Fibroblast of lung (primary cell): ENCODE results near the gene ACSS1. TPM values are rescaled to one million over a fixed set of nuclear protein-coding genes. Genes with fewer than 3 reads are reported as not detected.

Experiments
- DNase-seq, 2 donors: peaks; one replicate each; pipeline versions ENCODE4 v3.0.0 to v3.0.0-alpha.2; 2010; ENCODE audit warnings: low read depth in 2 of 2
- H2AFZ ChIP-seq: 2 replicates; pipeline ENCODE4 v1.5.1; 2012; ENCODE audit warnings: low read length, control low read depth, inconsistent platforms
- H3K27ac ChIP-seq: 2 replicates; pipeline ENCODE4 v1.5.1; 2011; ENCODE audit warnings: low read length, control low read depth; ENCODE audit not compliant: insufficient read depth
- H3K27me3 ChIP-seq: 2 replicates; pipeline ENCODE4 v1.5.1; 2011; ENCODE audit warnings: mild to moderate bottlenecking, low read length; ENCODE audit not compliant: control insufficient read depth, insufficient read depth
- H3K36me3 ChIP-seq: 2 replicates; pipeline ENCODE4 v1.5.1; 2011; ENCODE audit warnings: low read length; ENCODE audit not compliant: control insufficient read depth, insufficient read depth
- H3K4me1 ChIP-seq: 2 replicates; pipeline ENCODE4 v1.5.1; 2011; ENCODE audit warnings: low read length; ENCODE audit not compliant: control insufficient read depth, insufficient read depth; ENCODE audit errors: extremely low read depth
- H3K4me2 ChIP-seq: 2 replicates; pipeline ENCODE4 v1.5.1; 2011; ENCODE audit warnings: low read length, control low read depth; ENCODE audit not compliant: insufficient read depth; ENCODE audit errors: extremely low read depth
- H3K4me3 ChIP-seq, 4 experiments: fragments of 200-600 bp in 1 of 4; sonication (generic) in 1 of 4; replicated peaks in 1 of 4; 2 replicates each; pipeline ENCODE4 v1.5.1; 2011 to 2016; ENCODE audit warnings: low read length in 4 of 4, low read depth in 3 of 4, mild to moderate bottlenecking in 3 of 4, control low read depth in 2 of 4, inconsistent platforms in 1 of 4, mixed read lengths in 1 of 4; ENCODE audit not compliant: insufficient read depth in 1 of 4; ENCODE audit errors: control extremely low read depth in 1 of 4
- H3K79me2 ChIP-seq: 2 replicates; pipeline ENCODE4 v1.5.1; 2012; ENCODE audit warnings: mild to moderate bottlenecking, low read length, inconsistent platforms; ENCODE audit not compliant: control insufficient read depth, insufficient read depth
- H3K9ac ChIP-seq: 2 replicates; pipeline ENCODE4 v1.5.1; 2011; ENCODE audit warnings: mild to moderate bottlenecking, low read length, control low read depth; ENCODE audit not compliant: insufficient read depth
- H3K9me3 ChIP-seq: 2 replicates; pipeline ENCODE4 v1.5.1; 2012; ENCODE audit warnings: low read depth, low read length; ENCODE audit not compliant: control insufficient read depth, insufficient read depth
- H4K20me1 ChIP-seq: 2 replicates; pipeline ENCODE4 v1.5.1; 2011; ENCODE audit warnings: low read length; ENCODE audit not compliant: control insufficient read depth, insufficient read depth; ENCODE audit errors: extremely low read depth
- EZH2 ChIP-seq: IDR thresholded peaks from 2 replicates; pipeline ENCODE4 v1.5.1; 2012; ENCODE audit warnings: low read length, control low read depth, mild to moderate bottlenecking; ENCODE audit errors: missing control alignments
- polyA plus RNA-seq, 2 donors: library from polyadenylated mRNA; depleted of rRNA in 1 of 2; stranded (reverse) in 1 of 2; unstranded in 1 of 2; fragments of >200 nt; gene quantifications; 2 replicates each; pipeline ENCODE4 v1.2.1, GENCODE V29; 2011 to 2012; ENCODE audit warnings: missing spikeins in 1 of 2
- total RNA-seq: library from RNA; depleted of rRNA; stranded (reverse); fragments of >200 nt; gene quantifications from 2 replicates; pipeline ENCODE4 v1.2.1, GENCODE V29; 2014
- TF ChIP-seq, protein P1 (sequence below), 2 donors: IDR thresholded peaks in 1 of 2; conservative IDR thresholded peaks in 1 of 2; 1 replicate in 1 of 2; 2 replicates in 1 of 2; pipeline ENCODE4 v1.5.1; 2011 to 2012; ENCODE audit warnings: low read length in 2 of 2, control low read depth in 1 of 2, inconsistent platforms in 1 of 2, low read depth in 1 of 2, mild to moderate bottlenecking in 1 of 2

Gene ACSS1
- total and polyA plus RNA-seq, 2 donors (not counting 1 experiment from before 2014, with no cell fraction given), result 1.3 to 3.4 TPM

DNA sequence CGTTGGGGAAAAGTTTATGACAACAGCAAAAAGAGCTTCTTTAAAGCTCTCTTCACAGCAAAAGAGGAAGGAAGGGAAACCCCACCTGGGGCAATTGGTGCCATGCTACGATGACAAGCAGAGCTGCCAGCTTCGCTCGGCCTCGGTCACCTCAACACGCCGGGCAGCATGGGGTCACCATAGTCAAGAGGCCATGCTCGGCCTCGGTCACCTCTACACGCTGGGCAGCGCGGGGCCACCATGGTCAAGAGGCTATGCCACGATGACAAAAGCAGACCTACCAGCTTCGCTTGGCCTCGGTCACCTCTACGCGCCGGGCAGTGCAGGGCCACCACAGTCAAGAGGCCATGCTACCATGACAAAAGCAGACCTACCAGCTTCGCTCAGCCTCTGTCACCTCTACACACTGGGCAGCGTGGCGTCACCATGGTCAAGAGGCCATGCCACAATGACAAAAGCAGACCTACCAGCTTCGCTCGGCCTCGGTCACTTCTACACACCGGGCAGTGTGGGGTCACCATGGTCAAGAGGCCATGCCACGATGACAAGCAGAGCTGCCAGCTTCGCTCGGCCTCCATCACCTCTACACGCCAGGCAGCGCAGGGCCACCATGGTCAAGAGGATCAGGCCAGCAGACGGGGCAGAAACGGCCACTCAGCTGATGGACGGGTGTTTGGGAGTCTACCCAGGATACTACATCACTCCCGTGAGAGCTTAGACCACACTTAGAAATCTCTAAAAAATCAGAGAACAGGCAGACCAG lies 77.5 kb downstream of the ACSS1 start:
- H3K4me2 ChIP-seq, result no peak overlapping the region
- peaks cover 3% of the 10 kb centered on the region for H3K36me3 ChIP-seq
- H3K4me1 ChIP-seq, result no peaks in the 10 kb centered on the region
- no peaks in the 10 kb centered on the region for H3K79me2 ChIP-seq
- no peak overlapping the region for H3K9ac ChIP-seq
- no peak overlapping the region for H3K4me3 ChIP-seq
- no peaks in the 10 kb centered on the region for H4K20me1 ChIP-seq
- DNase-seq, result no peak
- TF ChIP-seq EZH2, result no peak
- TF ChIP-seq, protein P1, sequence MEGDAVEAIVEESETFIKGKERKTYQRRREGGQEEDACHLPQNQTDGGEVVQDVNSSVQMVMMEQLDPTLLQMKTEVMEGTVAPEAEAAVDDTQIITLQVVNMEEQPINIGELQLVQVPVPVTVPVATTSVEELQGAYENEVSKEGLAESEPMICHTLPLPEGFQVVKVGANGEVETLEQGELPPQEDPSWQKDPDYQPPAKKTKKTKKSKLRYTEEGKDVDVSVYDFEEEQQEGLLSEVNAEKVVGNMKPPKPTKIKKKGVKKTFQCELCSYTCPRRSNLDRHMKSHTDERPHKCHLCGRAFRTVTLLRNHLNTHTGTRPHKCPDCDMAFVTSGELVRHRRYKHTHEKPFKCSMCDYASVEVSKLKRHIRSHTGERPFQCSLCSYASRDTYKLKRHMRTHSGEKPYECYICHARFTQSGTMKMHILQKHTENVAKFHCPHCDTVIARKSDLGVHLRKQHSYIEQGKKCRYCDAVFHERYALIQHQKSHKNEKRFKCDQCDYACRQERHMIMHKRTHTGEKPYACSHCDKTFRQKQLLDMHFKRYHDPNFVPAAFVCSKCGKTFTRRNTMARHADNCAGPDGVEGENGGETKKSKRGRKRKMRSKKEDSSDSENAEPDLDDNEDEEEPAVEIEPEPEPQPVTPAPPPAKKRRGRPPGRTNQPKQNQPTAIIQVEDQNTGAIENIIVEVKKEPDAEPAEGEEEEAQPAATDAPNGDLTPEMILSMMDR (conservative IDR thresholded peaks at IDR 0.05 in 1 of 2, IDR thresholded peaks at IDR 0.05 in 1 of 2; ENCODE audit: low read depth in 1 of 2, low read length in 2 of 2), result no peak
- no peak overlapping the region for H2AFZ ChIP-seq
- no peaks in the 10 kb centered on the region for H3K9me3 ChIP-seq
- no peaks in the 10 kb centered on the region for H3K27me3 ChIP-seq
- no peak overlapping the region for H3K27ac ChIP-seq

DNA sequence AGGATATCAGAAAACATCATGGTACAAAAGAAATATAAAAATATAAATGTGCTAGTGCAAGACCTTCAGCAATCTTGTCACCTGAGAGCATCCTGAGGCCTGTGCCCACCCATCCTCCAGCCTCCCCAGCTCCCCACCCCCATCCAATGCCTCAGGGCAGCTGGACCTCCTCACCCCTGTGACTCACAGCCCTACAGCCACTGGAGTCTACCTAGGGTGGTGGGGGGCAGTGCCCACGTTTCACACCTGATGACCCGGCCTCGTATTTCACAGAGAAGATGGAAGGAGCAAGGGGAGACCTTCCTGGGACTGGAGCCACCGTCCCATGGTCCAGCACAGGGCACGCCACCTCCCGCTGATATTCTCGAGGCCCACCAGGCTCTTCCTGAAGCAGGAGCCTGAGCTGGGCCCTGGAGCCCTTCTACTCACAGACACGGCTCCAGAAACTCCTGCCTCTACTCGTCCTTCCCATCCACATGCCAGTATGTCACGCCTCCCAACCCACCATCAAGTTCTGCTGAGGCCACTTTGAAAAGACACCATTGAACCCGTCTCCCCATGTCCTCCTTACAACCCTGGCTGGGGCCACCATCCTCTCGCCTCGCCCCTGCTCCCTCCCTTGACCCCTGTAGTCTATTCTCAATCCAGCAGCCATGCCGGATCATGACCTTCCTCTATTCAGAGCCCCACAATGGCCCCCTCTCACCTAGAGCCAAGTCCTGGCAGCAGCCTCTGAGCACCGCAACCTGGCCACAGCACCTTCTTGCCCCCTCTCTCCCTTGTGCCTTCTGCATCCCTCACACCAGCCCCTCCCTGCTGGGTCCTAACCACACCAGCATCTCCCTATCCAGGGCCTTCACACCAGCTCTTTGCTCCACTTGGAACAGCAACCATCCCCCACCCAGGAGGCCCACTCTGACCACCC lies 78.6 kb downstream of the ACSS1 start:
- Histone ChIP-seq H4K20me1 (no peaks in the 10 kb centered on the region), H3K36me3 (peaks cover 3% of the 10 kb centered on the region), H3K27ac (no peak overlapping the region), H3K4me3 (no peak overlapping the region), H3K4me2 (no peak overlapping the region), H3K9me3 (no peaks in the 10 kb centered on the region), H3K9ac (no peak overlapping the region), H3K4me1 (no peaks in the 10 kb centered on the region), H3K27me3 (no peaks in the 10 kb centered on the region), H3K79me2 (no peaks in the 10 kb centered on the region), H2AFZ (no peak overlapping the region)
- DNase-seq, result no peak
- no peak for TF ChIP-seq EZH2
- TF ChIP-seq, protein P1 (conservative IDR thresholded peaks at IDR 0.05 in 1 of 2, IDR thresholded peaks at IDR 0.05 in 1 of 2; ENCODE audit: low read depth in 1 of 2, low read length in 2 of 2), result no peak

DNA sequence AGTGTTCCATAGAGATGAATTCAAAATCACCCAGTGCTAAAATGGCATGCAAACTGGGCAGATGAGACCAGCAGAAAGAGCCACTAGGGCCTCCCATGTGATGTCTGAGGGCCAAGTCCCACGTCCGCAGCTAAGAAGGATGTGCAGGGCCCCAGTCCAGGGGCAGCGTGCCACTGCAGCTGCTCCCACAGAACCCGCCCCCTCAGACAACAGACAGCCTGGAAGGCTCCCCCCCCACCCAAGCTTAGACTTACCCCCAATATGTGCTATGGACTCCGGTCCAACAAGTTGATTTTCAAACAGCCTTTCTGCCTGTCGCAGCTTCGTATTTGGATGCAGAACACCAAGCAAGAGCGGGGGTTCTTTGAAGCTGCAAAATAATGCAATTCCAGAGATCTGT lies 79.4 kb downstream of the ACSS1 start:
- Histone ChIP-seq H3K27ac (no peak overlapping the region), H3K4me2 (no peak overlapping the region), H3K9ac (no peak overlapping the region), H4K20me1 (no peaks in the 10 kb centered on the region), H3K27me3 (no peaks in the 10 kb centered on the region), H3K9me3 (no peaks in the 10 kb centered on the region), H3K4me1 (no peaks in the 10 kb centered on the region), H3K36me3 (peaks cover 3% of the 10 kb centered on the region), H3K4me3 (no peak overlapping the region), H3K79me2 (no peaks in the 10 kb centered on the region), H2AFZ (no peak overlapping the region)
- DNase-seq, result no peak
- no peak for TF ChIP-seq EZH2
- TF ChIP-seq, protein P1 (conservative IDR thresholded peaks at IDR 0.05 in 1 of 2, IDR thresholded peaks at IDR 0.05 in 1 of 2; ENCODE audit: low read depth in 1 of 2, low read length in 2 of 2), result no peak
